C1 segment of cervical spinal cord (tissue), 14 donors: ENCODE data around the gene SDR9C7.
"Not testable (repeated sequence)": the region's sequence is repeated elsewhere in the genome, so short reads cannot be mapped to it uniquely, and the experiment has no call there.

ENCODE experiments used
- DNase-seq, 14 donors: peaks; one replicate each; lab custom pipeline; 2025; lab: John Stamatoyannopoulos, UW

SDR9C7 gene

GRCh38 chr12:56916296-56916995, 17.8 kb downstream of the SDR9C7 start:
- no peak for DNase-seq

GRCh38 chr12:56914724-56915123, 19.5 kb downstream of the SDR9C7 start:
- DNase-seq: no peak

GRCh38 chr12:56914256-56914655, 20.0 kb downstream of the SDR9C7 start:
- no peak for DNase-seq

GRCh38 chr12:56909403-56909802, 24.8 kb downstream of the SDR9C7 start:
- DNase-seq: not testable (repeated sequence)

- DNase-seq: no peak
Measured at GRCh38 chr12:56908136-56908535, 26.1 kb downstream of the SDR9C7 start.

- no peak for DNase-seq
Measured at GRCh38 chr12:56905852-56906251, 28.4 kb downstream of the SDR9C7 start.

GRCh38 chr12:56903374-56903773, 30.8 kb downstream of the SDR9C7 start:
- DNase-seq: no peak

- not testable (repeated sequence) for DNase-seq
Measured at GRCh38 chr12:56901313-56901712, 32.9 kb downstream of the SDR9C7 start.

GRCh38 chr12:56900583-56900982, 33.6 kb downstream of the SDR9C7 start:
- no peak for DNase-seq

GRCh38 chr12:56898938-56899337, 35.3 kb downstream of the SDR9C7 start:
- DNase-seq: no peak

- no peak for DNase-seq
Measured at GRCh38 chr12:56897844-56898361, 36.3 kb downstream of the SDR9C7 start.

GRCh38 chr12:56896082-56896481, 38.1 kb downstream of the SDR9C7 start:
- no peak for DNase-seq

GRCh38 chr12:56894698-56895368, 39.4 kb downstream of the SDR9C7 start:
- DNase-seq: no peak

- not testable (repeated sequence) for DNase-seq
Measured at GRCh38 chr12:56891885-56892284, 42.3 kb downstream of the SDR9C7 start.

GRCh38 chr12:56886319-56886718, 47.9 kb downstream of the SDR9C7 start:
- DNase-seq: no peak

- DNase-seq: no peak
Measured at GRCh38 chr12:56885316-56885715, 48.9 kb downstream of the SDR9C7 start.

- DNase-seq: no peak
Measured at GRCh38 chr12:56884421-56884820, 49.8 kb downstream of the SDR9C7 start.

- not testable (repeated sequence) for DNase-seq
Measured at GRCh38 chr12:56882407-56882806, 51.8 kb downstream of the SDR9C7 start.

GRCh38 chr12:56880125-56880992, 53.8 kb downstream of the SDR9C7 start:
- DNase-seq: no peak

GRCh38 chr12:56879240-56880124, 54.7 kb downstream of the SDR9C7 start:
- DNase-seq: not testable (repeated sequence)

- DNase-seq: no peak
Measured at GRCh38 chr12:56878010-56878339, 56.2 kb downstream of the SDR9C7 start.
